PFSK-1 (cell line): ENCODE results near the gene RABGAP1.

Experiments used
- POLR2AphosphoS5 ChIP-seq: IDR thresholded peaks from 2 replicates; pipeline ENCODE4 v1.6.1; 2012; ENCODE audit warnings: low read depth, mild to moderate bottlenecking, control low read depth, low read length, moderate library complexity
- SIN3A ChIP-seq: IDR thresholded peaks from 2 replicates; pipeline ENCODE4 v1.6.1; 2012; ENCODE audit warnings: mild to moderate bottlenecking, low read length, moderate library complexity, borderline replicate concordance; ENCODE audit not compliant: insufficient read depth
- TAF1 ChIP-seq: IDR thresholded peaks from 2 replicates; pipeline ENCODE4 v1.6.1; 2012; ENCODE audit warnings: low read length, control low read depth, borderline replicate concordance; ENCODE audit not compliant: insufficient read depth

DNA sequence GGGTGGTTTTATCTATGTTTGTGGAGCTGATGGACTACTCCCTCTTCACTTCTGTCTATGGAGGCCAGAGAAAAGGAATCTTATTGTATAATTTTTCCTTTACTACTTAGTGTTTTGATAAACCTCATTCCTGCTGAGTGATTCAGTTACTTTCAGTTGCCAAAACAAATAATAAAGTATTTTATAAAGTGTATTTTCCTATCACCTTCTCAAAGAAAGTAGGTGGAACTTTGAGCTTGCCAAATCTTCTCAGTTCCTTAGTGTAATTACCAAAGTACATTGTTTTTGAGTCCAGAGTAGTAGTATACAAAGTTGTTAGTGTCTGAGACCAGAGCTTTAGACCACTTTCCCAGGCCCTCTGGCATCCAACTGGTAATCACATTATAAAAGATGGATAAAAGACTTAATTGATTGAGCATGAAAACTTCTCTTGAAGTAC is 13.5 kb downstream of the RABGAP1 start:
- no peak for TF ChIP-seq POLR2AphosphoS5
- TF ChIP-seq SIN3A, result no peak
- TF ChIP-seq TAF1, result no peak
